HG03342 (cell line): Measurements from ENCODE around the gene CEACAM8.
"Not testable (repeated sequence)": the region's sequence is repeated elsewhere in the genome, so short reads cannot be mapped to it uniquely, and the experiment has no call there.

Experiments used
- ATAC-seq: cut with Tn5 transposase; IDR thresholded peaks from one replicate; pipeline ENCODE4 v1.9.1; 2021; ENCODE audit warnings: mild to moderate bottlenecking, moderate library complexity; ENCODE audit not compliant: unreplicated experiment

The CEACAM8 gene

GRCh38 chr19:42594617-42595489 lies at the start of gene CEACAM8:
Gene CEACAM8, minus strand, starts transcription at chr19:42594924. Its CDS starts 96 bp downstream, at chr19:42594828.
- no peak for ATAC-seq

- not testable (repeated sequence) for ATAC-seq
Observed at GRCh38 chr19:42639324-42640092, 44.8 kb upstream of the CEACAM8 start.

GRCh38 chr19:42635233-42635539 lies 40.5 kb upstream of the CEACAM8 start:
- ATAC-seq, result no peak

GRCh38 chr19:42634409-42635232 lies 39.9 kb upstream of the CEACAM8 start:
- no peak for ATAC-seq

GRCh38 chr19:42629191-42629590 lies 34.5 kb upstream of the CEACAM8 start:
- no peak for ATAC-seq

- no peak for ATAC-seq
Observed at GRCh38 chr19:42628411-42629140, 33.9 kb upstream of the CEACAM8 start.

- no peak for ATAC-seq
Observed at GRCh38 chr19:42627916-42628315, 33.2 kb upstream of the CEACAM8 start.

GRCh38 chr19:42626181-42626580 lies 31.5 kb upstream of the CEACAM8 start:
- ATAC-seq, result no peak

GRCh38 chr19:42619271-42619670 lies 24.5 kb upstream of the CEACAM8 start:
- no peak for ATAC-seq

- no peak for ATAC-seq
Observed at GRCh38 chr19:42613666-42614065, 18.9 kb upstream of the CEACAM8 start.

- not testable (repeated sequence) for ATAC-seq
Observed at GRCh38 chr19:42610401-42610915, 15.7 kb upstream of the CEACAM8 start.

GRCh38 chr19:42606660-42607351 lies 12.1 kb upstream of the CEACAM8 start:
- ATAC-seq, result no peak

- no peak for ATAC-seq
Observed at GRCh38 chr19:42601811-42602443, 7.2 kb upstream of the CEACAM8 start.

GRCh38 chr19:42596391-42597072 lies 1.8 kb upstream of the CEACAM8 start:
- ATAC-seq, result no peak

GRCh38 chr19:42595550-42596172 lies 937 bp upstream of the CEACAM8 start:
- ATAC-seq, result no peak

- no peak for ATAC-seq
Observed at GRCh38 chr19:42589792-42590191, 4.9 kb downstream of the CEACAM8 start.

- no peak for ATAC-seq
Observed at GRCh38 chr19:42584466-42584865, 10.3 kb downstream of the CEACAM8 start.

- ATAC-seq, result no peak
Observed at GRCh38 chr19:42577016-42577415, 17.7 kb downstream of the CEACAM8 start.
